Keratinocyte (primary cell): Measurements from ENCODE around the gene FMNL2. TPM values are rescaled to one million over a fixed set of nuclear protein-coding genes. Genes with fewer than 3 reads are reported as not detected.
A peak's percentile ranks its signal among the peaks of the same experiment; 100 is the strongest.

Experiments
- DNase-seq: peaks from one replicate; pipeline ENCODE4 v3.0.0-alpha.2; 2011; ENCODE audit warnings: low read depth, missing footprints, low spot score
- FAIRE-seq: peaks from 2 replicates; lab custom pipeline; 2011; peaks lifted over from hg19 to GRCh38; lab: Jason Lieb, UNC
- H2AFZ ChIP-seq: 2 replicates; pipeline ENCODE4 v1.6.0; 2012; ENCODE audit warnings: low read length, control low read depth, inconsistent platforms; ENCODE audit not compliant: control insufficient read depth
- H3K27ac ChIP-seq: 2 replicates; pipeline ENCODE4 v1.5.1; 2011; ENCODE audit warnings: low read length; ENCODE audit not compliant: control insufficient read depth, insufficient read depth
- H3K27me3 ChIP-seq: 3 replicates; pipeline ENCODE4 v1.6.0; 2011; ENCODE audit warnings: low read length; ENCODE audit not compliant: control insufficient read depth, insufficient read depth; ENCODE audit errors: extremely low read depth
- H3K36me3 ChIP-seq, 2 experiments: 2 replicates in 1 of 2; 3 replicates in 1 of 2; pipeline ENCODE4 v1.5.1; 2011; ENCODE audit warnings: low read length in 2 of 2, mild to moderate bottlenecking in 1 of 2; ENCODE audit not compliant: control insufficient read depth in 2 of 2, insufficient read depth in 2 of 2; ENCODE audit errors: extremely low read depth in 1 of 2
- H3K4me1 ChIP-seq: 3 replicates; pipeline ENCODE4 v1.5.1; 2011; ENCODE audit warnings: low read length; ENCODE audit not compliant: control insufficient read depth, insufficient read depth; ENCODE audit errors: extremely low read depth
- H3K4me2 ChIP-seq: 3 replicates; pipeline ENCODE4 v1.6.0; 2011; ENCODE audit warnings: low read depth, low read length; ENCODE audit not compliant: control insufficient read depth, insufficient read depth; ENCODE audit errors: extremely low read depth
- H3K4me3 ChIP-seq, 3 experiments: fragments of 200-600 bp in 1 of 3; sonication (generic) in 1 of 3; 2 replicates in 2 of 3; 3 replicates in 1 of 3; pipeline ENCODE4 v1.5.1; 2011 to 2016; ENCODE audit warnings: low read length in 3 of 3, mild to moderate bottlenecking in 3 of 3, control low read depth in 2 of 3, inconsistent platforms in 1 of 3, low read depth in 1 of 3, mixed read lengths in 1 of 3, mixed run types in 1 of 3, moderate library complexity in 1 of 3; ENCODE audit not compliant: control insufficient read depth in 2 of 3, insufficient read depth in 2 of 3; ENCODE audit errors: extremely low read depth in 1 of 3
- H3K79me2 ChIP-seq: 2 replicates; pipeline ENCODE4 v1.6.0; 2012; ENCODE audit warnings: low read length; ENCODE audit not compliant: control insufficient read depth, insufficient read depth
- H3K9ac ChIP-seq: 3 replicates; pipeline ENCODE4 v1.6.0; 2011; ENCODE audit warnings: low read length; ENCODE audit not compliant: control insufficient read depth, insufficient read depth; ENCODE audit errors: extremely low read depth
- H3K9me1 ChIP-seq: 3 replicates; pipeline ENCODE4 v1.6.0; 2011; ENCODE audit warnings: low read length; ENCODE audit not compliant: control insufficient read depth, insufficient read depth; ENCODE audit errors: extremely low read depth
- H3K9me3 ChIP-seq: 2 replicates; pipeline ENCODE4 v1.5.1; 2012; ENCODE audit warnings: low read depth, low read length; ENCODE audit not compliant: control insufficient read depth
- H4K20me1 ChIP-seq: 3 replicates; pipeline ENCODE4 v1.6.0; 2011; ENCODE audit warnings: low read length; ENCODE audit not compliant: control insufficient read depth, insufficient read depth; ENCODE audit errors: extremely low read depth
- CTCF ChIP-seq, 3 experiments: IDR thresholded peaks in 1 of 3; conservative IDR thresholded peaks in 1 of 3; optimal IDR thresholded peaks in 1 of 3; 2 replicates in 2 of 3; 3 replicates in 1 of 3; pipeline versions ENCODE3 to v1.5.1; 2011; ENCODE audit warnings: low read length in 3 of 3, mild to moderate bottlenecking in 3 of 3, moderate library complexity in 2 of 3, control low read depth in 1 of 3, inconsistent platforms in 1 of 3; ENCODE audit not compliant: insufficient read depth in 2 of 3; ENCODE audit errors: extremely low read depth in 1 of 3
- EZH2 ChIP-seq: IDR thresholded peaks from one replicate; pipeline ENCODE4 v1.6.1; 2012; ENCODE audit warnings: inconsistent platforms, mild to moderate bottlenecking, low read length, moderate library complexity
- dilution Hi-C: fragments of 300-500 bp; cut with MboI; formaldehyde crosslinking; loops from one replicate; pipeline ENCODE4 v1.7.0; 2020; ENCODE audit warnings: low sequenced_read_pairs; ENCODE audit not compliant: extremely low pct_ligation_motif_present
- polyA plus RNA-seq, 5 experiments: library from polyadenylated mRNA; depleted of rRNA in 3 of 5; stranded (reverse) in 3 of 5; stranded (forward) in 1 of 5; unstranded in 1 of 5; fragments of >200 nt; gene quantifications; 1 replicate in 1 of 5; 2 replicates in 3 of 5; 3 replicates in 1 of 5; pipeline versions ENCODE4 v1.2.1 to v1.2.3, GENCODE V29; 2011 to 2012; ENCODE audit warnings: missing spikeins in 2 of 5, low read depth in 1 of 5, low replicate concordance in 1 of 5

Gene FMNL2
- polyA plus RNA-seq, 1 donor (not counting 4 experiments of a cell fraction or from before 2014, with no cell fraction given): 62.7 TPM

GRCh38 chr2:152420936-152421335 is 86.0 kb downstream of the FMNL2 start:
- peaks cover 41% of the 10 kb centered on the region for H3K4me1 ChIP-seq
- peak overlapping the region in 1 of 3 experiments; percentile 11 for H3K4me3 ChIP-seq
- peak overlapping the region; percentile 94 for H3K27ac ChIP-seq
- no peak for DNase-seq
- no peaks in the 10 kb centered on the region for H3K27me3 ChIP-seq
- no peaks in the 10 kb centered on the region for H3K9me3 ChIP-seq
- H3K9me1 ChIP-seq: peaks cover 4% of the 10 kb centered on the region
- FAIRE-seq: peak; percentile 48
- no peak overlapping the region for H2AFZ ChIP-seq
- H3K4me2 ChIP-seq: peak overlapping the region; percentile 53
- dilution Hi-C loops: no loop called here
- TF ChIP-seq EZH2 (no peak), CTCF (optimal IDR thresholded peaks at IDR 0.05 in 1 of 3, IDR thresholded peaks at IDR 0.05 in 1 of 3, conservative IDR thresholded peaks at IDR 0.05 in 1 of 3; ENCODE audit: extremely low read depth in 1 of 3, insufficient read depth in 2 of 3, low read length in 3 of 3) (no peak)
- no peaks in the 10 kb centered on the region for H4K20me1 ChIP-seq
- H3K79me2 ChIP-seq: peaks cover 81% of the 10 kb centered on the region
- peak overlapping the region; percentile 6 for H3K9ac ChIP-seq
- H3K36me3 ChIP-seq: peaks cover 0 to 4% of the 10 kb centered on the region in 2 experiments

- dilution Hi-C loops: no loop called here
- DNase-seq: peak; percentile 88
- TF ChIP-seq CTCF (optimal IDR thresholded peaks at IDR 0.05 in 1 of 3, IDR thresholded peaks at IDR 0.05 in 1 of 3, conservative IDR thresholded peaks at IDR 0.05 in 1 of 3; ENCODE audit: extremely low read depth in 1 of 3, insufficient read depth in 2 of 3, low read length in 3 of 3) (no peak), EZH2 (no peak)
These were observed 86.8 kb downstream of the FMNL2 start for GRCh38 chr2:152421521-152422370.

More at GRCh38 chr2:152421521-152422370, 86.8 kb downstream of the FMNL2 start:
- Histone ChIP-seq H3K9me3 (no peaks in the 10 kb centered on the region), H3K79me2 (peaks cover 81% of the 10 kb centered on the region), H3K4me2 (peak overlapping the region; percentile 84), H3K27me3 (no peaks in the 10 kb centered on the region), H3K9me1 (peaks cover 2% of the 10 kb centered on the region), H4K20me1 (no peaks in the 10 kb centered on the region), H3K36me3 (peaks cover 0 to 4% of the 10 kb centered on the region in 2 experiments), H2AFZ (no peak overlapping the region), H3K9ac (peak overlapping the region; percentile 72), H3K27ac (peak overlapping the region; percentile 94), H3K4me1 (peaks cover 43% of the 10 kb centered on the region), H3K4me3 (peak overlapping the region in 2 of 3 experiments; percentile 39 to 44)
- FAIRE-seq: peak; percentile 92
